ENCODE results near the gene SYT3.

GRCh38 chr19:50686310-50687032 lies 46.8 kb upstream of the SYT3 start:
- TF ChIP-seq CTCF (conservative IDR thresholded peaks at IDR 0.05; ENCODE audit: low read length) (no peak), EZH2phosphoT487 (IDR thresholded peaks at IDR 0.05; ENCODE audit: borderline replicate concordance, low read depth, low read length) (no peak)

Measured in OCI-LY7 (cell line).